ENCODE measurements around the gene GNAS. TPM values are rescaled to one million over a fixed set of nuclear protein-coding genes. Genes with fewer than 3 reads are reported as not detected.

Gene GNAS
- total RNA-seq, 1 donor from 2014 or later: 744 TPM

DNA sequence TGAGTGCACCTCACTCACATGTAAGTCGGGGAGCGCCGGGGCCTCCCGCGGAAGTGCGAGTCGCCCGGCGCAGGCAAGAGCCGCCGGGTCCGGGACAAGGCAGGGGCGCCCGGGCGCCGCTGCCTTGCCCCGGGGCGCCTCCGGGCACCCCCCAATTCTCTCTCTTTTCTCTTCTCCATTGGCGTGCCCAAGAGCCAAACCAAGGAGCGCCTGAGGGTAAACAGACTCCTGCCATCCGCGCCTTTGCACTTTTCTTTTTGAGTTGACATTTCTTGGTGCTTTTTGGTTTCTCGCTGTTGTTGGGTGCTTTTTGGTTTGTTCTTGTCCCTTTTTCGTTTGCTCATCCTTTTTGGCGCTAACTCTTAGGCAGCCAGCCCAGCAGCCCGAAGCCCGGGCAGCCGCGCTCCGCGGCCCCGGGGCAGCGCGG is 36.8 kb downstream of the GNAS start:
- Histone ChIP-seq H3K27me3 (ENCODE audit: low read depth) (no peaks in the 10 kb centered on the region), H3K4me1 (peaks cover 16% of the 10 kb centered on the region), H3K36me3 (no peaks in the 10 kb centered on the region), H3K4me3 (peak overlapping the region; percentile 70), H3K9me3 (no peaks in the 10 kb centered on the region), H3K27ac (peak overlapping the region; percentile 91)
- TF ChIP-seq, protein P1, sequence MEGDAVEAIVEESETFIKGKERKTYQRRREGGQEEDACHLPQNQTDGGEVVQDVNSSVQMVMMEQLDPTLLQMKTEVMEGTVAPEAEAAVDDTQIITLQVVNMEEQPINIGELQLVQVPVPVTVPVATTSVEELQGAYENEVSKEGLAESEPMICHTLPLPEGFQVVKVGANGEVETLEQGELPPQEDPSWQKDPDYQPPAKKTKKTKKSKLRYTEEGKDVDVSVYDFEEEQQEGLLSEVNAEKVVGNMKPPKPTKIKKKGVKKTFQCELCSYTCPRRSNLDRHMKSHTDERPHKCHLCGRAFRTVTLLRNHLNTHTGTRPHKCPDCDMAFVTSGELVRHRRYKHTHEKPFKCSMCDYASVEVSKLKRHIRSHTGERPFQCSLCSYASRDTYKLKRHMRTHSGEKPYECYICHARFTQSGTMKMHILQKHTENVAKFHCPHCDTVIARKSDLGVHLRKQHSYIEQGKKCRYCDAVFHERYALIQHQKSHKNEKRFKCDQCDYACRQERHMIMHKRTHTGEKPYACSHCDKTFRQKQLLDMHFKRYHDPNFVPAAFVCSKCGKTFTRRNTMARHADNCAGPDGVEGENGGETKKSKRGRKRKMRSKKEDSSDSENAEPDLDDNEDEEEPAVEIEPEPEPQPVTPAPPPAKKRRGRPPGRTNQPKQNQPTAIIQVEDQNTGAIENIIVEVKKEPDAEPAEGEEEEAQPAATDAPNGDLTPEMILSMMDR (IDR thresholded peaks at IDR 0.05): no peak
- intact Hi-C loops (cut with DNase I): no loop called here
- DNase-seq: no peak
- ATAC-seq: no peak

DNA sequence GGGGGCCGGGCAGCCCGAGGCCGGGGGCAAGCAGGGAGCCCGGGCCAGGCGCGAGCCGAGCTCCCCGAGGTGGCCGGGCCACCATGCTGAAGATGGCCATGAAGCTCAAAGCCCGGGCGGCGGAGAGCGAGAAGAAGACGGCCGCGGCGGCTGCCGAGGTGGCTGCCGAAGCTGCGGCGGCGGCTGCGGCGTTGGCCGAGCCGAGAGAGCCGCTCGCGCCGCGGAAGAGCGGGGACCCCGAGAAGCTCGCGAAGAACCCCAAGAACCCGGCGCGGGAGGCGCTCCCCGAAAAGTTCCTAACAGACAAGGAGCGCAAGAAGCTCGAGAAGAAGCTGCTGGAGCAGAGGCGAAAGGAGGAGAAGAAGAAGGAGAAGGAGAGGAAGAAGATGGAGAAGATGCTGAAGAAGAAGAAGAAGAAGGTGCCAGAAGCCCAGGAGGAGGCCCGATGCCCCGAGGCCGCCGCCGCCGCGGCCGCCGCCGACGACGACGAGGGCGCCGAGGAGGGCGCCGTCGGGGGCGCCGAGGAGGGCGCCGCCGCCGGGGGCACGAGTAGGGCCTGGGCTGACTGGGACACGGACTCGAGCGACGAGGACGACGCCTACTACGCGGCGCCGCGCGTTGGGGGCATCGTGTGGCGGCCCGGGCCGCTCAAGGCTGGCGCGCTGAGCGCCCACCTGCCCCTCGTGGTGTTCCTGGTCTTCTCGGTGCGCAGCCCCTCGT is 37.4 kb downstream of the GNAS start:
- H3K4me3 ChIP-seq: peak overlapping the region; percentile 70
- H3K4me1 ChIP-seq: peaks cover 22% of the 10 kb centered on the region
- H3K36me3 ChIP-seq: no peaks in the 10 kb centered on the region
- H3K27ac ChIP-seq: peak overlapping the region; percentile 91
- H3K27me3 ChIP-seq (ENCODE audit: low read depth): no peaks in the 10 kb centered on the region
- H3K9me3 ChIP-seq: no peaks in the 10 kb centered on the region
- intact Hi-C loops (cut with DNase I): no loop called here
- DNase-seq (peak; percentile 54), ATAC-seq (peak in 1 of 2 donors; percentile 0)
- TF ChIP-seq, protein P1 (IDR thresholded peaks at IDR 0.05): no peak

DNA sequence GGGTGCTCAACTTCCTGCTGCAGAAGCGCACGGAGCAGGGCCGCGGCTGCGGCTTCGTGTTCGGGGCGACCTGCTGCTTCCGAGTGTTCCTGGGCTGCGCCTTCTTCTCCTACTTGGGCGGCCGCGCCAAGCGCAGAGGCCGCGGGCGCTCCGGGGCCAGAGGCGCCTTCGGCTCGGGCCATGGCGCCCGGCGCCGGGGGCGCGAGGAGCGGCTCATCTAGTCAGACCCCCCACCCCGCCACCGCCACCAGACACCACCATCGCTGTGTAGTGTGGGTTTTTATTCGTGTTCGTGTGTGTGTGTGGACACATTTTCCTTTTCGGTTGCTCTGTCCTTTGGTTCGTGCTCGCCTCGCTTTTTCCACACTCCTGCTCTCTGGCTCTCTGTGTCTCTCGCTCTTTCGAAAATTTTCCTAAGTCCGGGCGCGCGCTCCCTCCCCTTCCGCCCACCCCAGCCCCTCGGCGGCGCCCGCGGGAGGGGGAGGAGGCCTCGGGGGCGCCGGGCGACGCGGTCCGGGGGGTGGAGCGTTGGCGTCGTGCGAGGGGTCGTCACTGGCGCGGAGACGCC is 38.1 kb downstream of the GNAS start:
- TF ChIP-seq, protein P1 (IDR thresholded peaks at IDR 0.05): no peak
- no peaks in the 10 kb centered on the region for H3K36me3 ChIP-seq
- peak overlapping the region; percentile 70 for H3K4me3 ChIP-seq
- H3K27me3 ChIP-seq (ENCODE audit: low read depth): no peaks in the 10 kb centered on the region
- intact Hi-C loops (cut with DNase I): no loop called here
- peak; percentile 83 for DNase-seq
- H3K9me3 ChIP-seq: no peaks in the 10 kb centered on the region
- peak overlapping the region; percentile 91 for H3K27ac ChIP-seq
- peaks cover 28% of the 10 kb centered on the region for H3K4me1 ChIP-seq
- peak; percentile 70 to 82 for ATAC-seq

DNA sequence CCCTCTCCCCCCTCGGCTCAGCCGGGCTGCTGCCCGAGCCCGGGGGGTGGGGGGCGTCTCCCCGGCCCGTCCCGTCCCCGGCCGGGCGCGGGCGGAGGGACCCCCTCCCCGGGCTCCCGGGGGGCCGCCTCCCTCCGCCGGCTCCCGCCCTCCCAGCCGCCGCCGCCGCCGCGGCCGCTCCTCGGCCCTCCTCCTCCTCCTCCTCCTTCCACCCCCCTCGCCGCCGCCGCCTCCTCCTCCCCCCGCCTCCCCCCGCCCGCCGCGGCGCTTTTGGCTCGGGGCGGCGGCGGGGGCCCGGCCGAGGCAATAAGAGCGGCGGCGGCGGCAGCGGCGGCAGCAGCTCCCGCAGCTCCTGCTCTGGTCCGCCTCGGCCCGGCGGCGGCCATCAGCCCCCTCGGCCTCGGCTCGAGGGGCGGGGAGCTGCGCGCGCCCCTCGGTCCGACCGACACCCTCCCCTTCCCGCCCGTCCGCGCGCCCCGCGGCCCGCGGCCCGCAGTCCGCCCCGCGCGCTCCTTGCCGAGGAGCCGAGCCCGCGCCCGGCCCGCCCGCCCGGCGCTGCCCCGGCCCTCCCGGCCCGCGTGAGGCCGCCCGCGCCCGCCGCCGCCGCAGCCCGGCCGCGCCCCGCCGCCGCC is 38.7 kb downstream of the GNAS start:
- H3K4me3 ChIP-seq: peak overlapping the region; percentile 70
- TF ChIP-seq, protein P1 (IDR thresholded peaks at IDR 0.05): no peak
- peaks cover 34% of the 10 kb centered on the region for H3K4me1 ChIP-seq
- no peaks in the 10 kb centered on the region for H3K27me3 ChIP-seq (ENCODE audit: low read depth)
- H3K9me3 ChIP-seq: no peaks in the 10 kb centered on the region
- H3K36me3 ChIP-seq: no peaks in the 10 kb centered on the region
- peak; percentile 72 to 78 for ATAC-seq
- intact Hi-C loops (cut with DNase I): no loop called here
- H3K27ac ChIP-seq: peak overlapping the region; percentile 91
- peak; percentile 84 for DNase-seq

DNA sequence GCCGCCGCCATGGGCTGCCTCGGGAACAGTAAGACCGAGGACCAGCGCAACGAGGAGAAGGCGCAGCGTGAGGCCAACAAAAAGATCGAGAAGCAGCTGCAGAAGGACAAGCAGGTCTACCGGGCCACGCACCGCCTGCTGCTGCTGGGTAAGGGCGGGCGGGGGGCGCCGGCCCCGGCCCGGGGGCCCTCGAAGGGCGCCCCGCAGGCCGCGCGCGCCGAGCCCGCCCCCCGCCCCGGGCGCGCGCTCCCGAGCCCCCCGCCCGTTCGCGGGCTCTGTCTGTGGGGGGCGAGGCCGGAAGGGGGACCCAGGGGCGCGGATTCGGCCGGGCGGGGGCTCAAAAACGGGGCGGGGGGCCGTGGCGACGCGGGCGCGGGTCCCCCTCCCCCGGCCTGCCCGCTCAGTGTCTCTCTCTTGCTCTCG is 39.2 kb downstream of the GNAS start:
- H3K27me3 ChIP-seq (ENCODE audit: low read depth): no peaks in the 10 kb centered on the region
- intact Hi-C loops (cut with DNase I): no loop called here
- H3K36me3 ChIP-seq: peaks cover 3% of the 10 kb centered on the region
- peak overlapping the region; percentile 91 for H3K27ac ChIP-seq
- TF ChIP-seq, protein P1 (IDR thresholded peaks at IDR 0.05): no peak
- ATAC-seq (peak; percentile 0 to 1), DNase-seq (peak; percentile 66)
- peaks cover 39% of the 10 kb centered on the region for H3K4me1 ChIP-seq
- H3K4me3 ChIP-seq: peak overlapping the region; percentile 70
- H3K9me3 ChIP-seq: no peaks in the 10 kb centered on the region

Measured in lower lobe of right lung (tissue), 2 donors.